Uterus (tissue), 4 donors: ENCODE results near the gene LANCL1. TPM values are rescaled to one million over a fixed set of nuclear protein-coding genes. Genes with fewer than 3 reads are reported as not detected.

Source experiments
- DNase-seq, 2 donors: peaks; one replicate each; pipeline ENCODE4 v3.0.0-alpha.2; 2019 to 2020
- H3K27ac ChIP-seq, 2 donors: fragments of 200-600 bp; sonication (generic); 1 replicate in 1 of 2; 2 replicates in 1 of 2; pipeline ENCODE4 v1.5.1; 2016 to 2018
- H3K27me3 ChIP-seq, 2 donors: fragments of 200-600 bp; sonication (generic); one replicate each; pipeline ENCODE4 v1.5.1; 2018 to 2019; ENCODE audit warnings: control low read depth in 1 of 2
- H3K36me3 ChIP-seq, 2 donors: fragments of 200-600 bp; sonication (generic); one replicate each; pipeline ENCODE4 v1.5.1; 2019; ENCODE audit warnings: control low read depth in 1 of 2
- H3K4me1 ChIP-seq, 2 donors: fragments of 200-600 bp; sonication (generic); one replicate each; pipeline ENCODE4 v1.5.1; 2018 to 2019; ENCODE audit warnings: control low read depth in 1 of 2
- H3K4me3 ChIP-seq, 2 donors: fragments of 200-600 bp; sonication (generic); 1 replicate in 1 of 2; 2 replicates in 1 of 2; pipeline ENCODE4 v1.5.1; 2018 to 2019; ENCODE audit warnings: mild to moderate bottlenecking in 1 of 2
- H3K9me3 ChIP-seq, 2 donors: fragments of 200-600 bp; sonication (generic); one replicate each; pipeline ENCODE4 v1.5.1; 2019; ENCODE audit warnings: control low read depth in 1 of 2
- POLR2A ChIP-seq, 2 donors: fragments of 450-650 bp; IDR thresholded peaks; one replicate each; pipeline ENCODE4 v1.6.1; 2016; ENCODE audit warnings: antibody characterized with exemption in 2 of 2, mild to moderate bottlenecking in 1 of 2, moderate library complexity in 1 of 2
- intact Hi-C: fragments of 100-400 bp; cut with DNase I; formaldehyde crosslinking; loops from one replicate; pipeline ENCODE4 v1.15.1; 2023; ENCODE audit warnings: low total_unique reads
- total RNA-seq, 4 donors: library from RNA; depleted of rRNA in 3 of 4; stranded (reverse); fragments of >200 nt in 3 of 4; gene quantifications; one replicate each; pipeline versions ENCODE4 v1.1.0 to v1.2.4, GENCODE V29; 2014 to 2023
- TF ChIP-seq, protein P1 (sequence below), 4 experiments: fragments of 200-600 bp in 2 of 4; fragments of 450-650 bp in 2 of 4; sonication (generic) in 2 of 4; IDR thresholded peaks; one replicate each; pipeline ENCODE4 v1.5.1; 2016 to 2019; ENCODE audit warnings: antibody characterized with exemption in 4 of 4, mild to moderate bottlenecking in 2 of 4, moderate library complexity in 1 of 4
- donor health status: DM: yes; HTN: yes; CAD: no.

The LANCL1 gene
- total RNA-seq, 4 donors from 2014 or later = 41.6 to 78.8 (median 42.0) TPM

DNA sequence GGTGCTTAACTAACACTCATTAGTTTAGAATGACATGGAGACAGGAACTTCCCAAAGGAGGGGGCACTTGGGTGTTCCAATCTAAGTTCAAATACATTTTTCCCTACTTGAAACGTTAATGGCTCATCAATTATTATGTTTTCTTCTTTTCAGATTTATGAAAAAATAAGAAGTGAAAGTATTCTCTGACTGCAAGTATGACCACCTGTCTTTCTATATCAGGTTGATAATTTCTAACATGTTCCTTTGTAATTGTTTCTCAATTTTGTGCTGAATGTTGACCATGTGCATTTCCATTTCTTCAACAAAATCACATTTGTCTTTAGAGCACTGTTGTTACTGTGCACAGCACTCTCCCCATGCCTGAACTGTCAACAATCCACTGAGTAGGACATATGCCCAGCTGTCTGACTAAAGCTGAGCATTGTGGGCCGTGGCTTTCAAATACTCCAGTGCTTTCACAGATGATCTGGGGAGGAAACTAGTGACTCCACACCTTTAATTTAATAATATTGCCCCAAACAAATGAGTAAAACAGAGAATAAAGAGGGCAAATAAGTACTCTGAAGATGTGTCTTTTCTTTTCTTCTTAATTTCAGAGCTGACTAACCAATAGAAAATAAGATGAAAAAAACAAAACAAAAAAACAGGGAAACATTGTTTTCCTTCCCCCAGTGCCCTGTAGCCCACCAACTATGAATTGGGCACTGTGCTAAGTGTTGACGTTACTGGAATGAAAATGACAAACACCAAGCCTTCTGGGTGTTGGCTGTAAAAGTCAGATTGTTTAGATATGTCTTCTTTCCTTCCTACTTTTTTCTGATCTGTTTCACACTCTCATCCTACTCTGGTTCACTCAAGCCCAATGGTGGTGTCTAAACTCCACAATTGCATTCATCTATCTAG is 16.0 kb downstream of the LANCL1 start:
- Histone ChIP-seq H3K36me3 (no peaks in the 10 kb centered on the region), H3K27me3 (no peaks in the 10 kb centered on the region), H3K9me3 (no peaks in the 10 kb centered on the region), H3K4me3 (no peak overlapping the region), H3K4me1 (no peaks in the 10 kb centered on the region), H3K27ac (no peak overlapping the region)
- TF ChIP-seq, protein P1, sequence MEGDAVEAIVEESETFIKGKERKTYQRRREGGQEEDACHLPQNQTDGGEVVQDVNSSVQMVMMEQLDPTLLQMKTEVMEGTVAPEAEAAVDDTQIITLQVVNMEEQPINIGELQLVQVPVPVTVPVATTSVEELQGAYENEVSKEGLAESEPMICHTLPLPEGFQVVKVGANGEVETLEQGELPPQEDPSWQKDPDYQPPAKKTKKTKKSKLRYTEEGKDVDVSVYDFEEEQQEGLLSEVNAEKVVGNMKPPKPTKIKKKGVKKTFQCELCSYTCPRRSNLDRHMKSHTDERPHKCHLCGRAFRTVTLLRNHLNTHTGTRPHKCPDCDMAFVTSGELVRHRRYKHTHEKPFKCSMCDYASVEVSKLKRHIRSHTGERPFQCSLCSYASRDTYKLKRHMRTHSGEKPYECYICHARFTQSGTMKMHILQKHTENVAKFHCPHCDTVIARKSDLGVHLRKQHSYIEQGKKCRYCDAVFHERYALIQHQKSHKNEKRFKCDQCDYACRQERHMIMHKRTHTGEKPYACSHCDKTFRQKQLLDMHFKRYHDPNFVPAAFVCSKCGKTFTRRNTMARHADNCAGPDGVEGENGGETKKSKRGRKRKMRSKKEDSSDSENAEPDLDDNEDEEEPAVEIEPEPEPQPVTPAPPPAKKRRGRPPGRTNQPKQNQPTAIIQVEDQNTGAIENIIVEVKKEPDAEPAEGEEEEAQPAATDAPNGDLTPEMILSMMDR (IDR thresholded peaks at IDR 0.05) = no peak
- no peak for TF ChIP-seq POLR2A (IDR thresholded peaks at IDR 0.05)
- intact Hi-C loops = no loop called here
- DNase-seq = no peak

DNA sequence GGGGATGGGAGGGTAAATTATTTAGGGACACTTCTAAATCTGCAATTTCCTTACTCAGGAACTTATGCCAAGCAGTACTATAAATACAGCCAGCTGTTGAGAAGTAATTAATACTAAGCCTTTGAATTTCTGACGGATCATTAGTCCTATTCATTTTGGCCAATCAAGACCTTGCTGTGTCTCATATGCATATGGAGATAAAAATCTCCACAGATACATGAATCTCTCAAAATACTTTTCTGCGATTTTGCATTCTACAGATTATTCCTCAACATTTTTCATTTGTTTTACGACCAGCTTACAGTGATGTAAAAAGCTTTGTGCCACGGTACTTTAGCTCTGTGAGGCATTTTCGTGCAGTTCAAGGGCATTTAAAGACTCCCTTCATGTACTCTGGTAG is 16.7 kb downstream of the LANCL1 start:
- intact Hi-C loops = no loop called here
- Histone ChIP-seq H3K27ac (no peak overlapping the region), H3K9me3 (no peaks in the 10 kb centered on the region), H3K27me3 (no peaks in the 10 kb centered on the region), H3K4me3 (no peak overlapping the region), H3K36me3 (no peaks in the 10 kb centered on the region), H3K4me1 (no peaks in the 10 kb centered on the region)
- TF ChIP-seq, protein P1 (IDR thresholded peaks at IDR 0.05) = no peak
- DNase-seq = no peak

- DNase-seq = no peak
- intact Hi-C loops = no loop called here
- Histone ChIP-seq H3K27ac (no peak overlapping the region), H3K27me3 (no peaks in the 10 kb centered on the region), H3K4me1 (no peaks in the 10 kb centered on the region), H3K36me3 (no peaks in the 10 kb centered on the region), H3K9me3 (no peaks in the 10 kb centered on the region), H3K4me3 (no peak overlapping the region)
- TF ChIP-seq, protein P1 (IDR thresholded peaks at IDR 0.05) = no peak
- no peak for TF ChIP-seq POLR2A (IDR thresholded peaks at IDR 0.05)
Observed at GRCh38 chr2:210459407-210459806, 17.2 kb downstream of the LANCL1 start.

- Histone ChIP-seq H3K4me3 (no peak overlapping the region), H3K27me3 (no peaks in the 10 kb centered on the region), H3K27ac (no peak overlapping the region), H3K4me1 (no peaks in the 10 kb centered on the region), H3K9me3 (no peaks in the 10 kb centered on the region), H3K36me3 (no peaks in the 10 kb centered on the region)
- DNase-seq = no peak
- TF ChIP-seq, protein P1 (IDR thresholded peaks at IDR 0.05) = no peak
- no peak for TF ChIP-seq POLR2A (IDR thresholded peaks at IDR 0.05)
- intact Hi-C loops = no loop called here
Observed at GRCh38 chr2:210458395-210458794, 18.2 kb downstream of the LANCL1 start.

- no peaks in the 10 kb centered on the region for H3K27me3 ChIP-seq
- H3K9me3 ChIP-seq = no peaks in the 10 kb centered on the region
- no peak overlapping the region for H3K4me3 ChIP-seq
- no peaks in the 10 kb centered on the region for H3K4me1 ChIP-seq
- H3K27ac ChIP-seq = no peak overlapping the region
- intact Hi-C loops = no loop called here
- H3K36me3 ChIP-seq = no peaks in the 10 kb centered on the region
- no peak for DNase-seq
- TF ChIP-seq, protein P1 (IDR thresholded peaks at IDR 0.05) = no peak
- no peak for TF ChIP-seq POLR2A (IDR thresholded peaks at IDR 0.05)
Observed at GRCh38 chr2:210456571-210456970, 20.0 kb downstream of the LANCL1 start.
